ENCODE measurements around the gene IL17RB.

DNA sequence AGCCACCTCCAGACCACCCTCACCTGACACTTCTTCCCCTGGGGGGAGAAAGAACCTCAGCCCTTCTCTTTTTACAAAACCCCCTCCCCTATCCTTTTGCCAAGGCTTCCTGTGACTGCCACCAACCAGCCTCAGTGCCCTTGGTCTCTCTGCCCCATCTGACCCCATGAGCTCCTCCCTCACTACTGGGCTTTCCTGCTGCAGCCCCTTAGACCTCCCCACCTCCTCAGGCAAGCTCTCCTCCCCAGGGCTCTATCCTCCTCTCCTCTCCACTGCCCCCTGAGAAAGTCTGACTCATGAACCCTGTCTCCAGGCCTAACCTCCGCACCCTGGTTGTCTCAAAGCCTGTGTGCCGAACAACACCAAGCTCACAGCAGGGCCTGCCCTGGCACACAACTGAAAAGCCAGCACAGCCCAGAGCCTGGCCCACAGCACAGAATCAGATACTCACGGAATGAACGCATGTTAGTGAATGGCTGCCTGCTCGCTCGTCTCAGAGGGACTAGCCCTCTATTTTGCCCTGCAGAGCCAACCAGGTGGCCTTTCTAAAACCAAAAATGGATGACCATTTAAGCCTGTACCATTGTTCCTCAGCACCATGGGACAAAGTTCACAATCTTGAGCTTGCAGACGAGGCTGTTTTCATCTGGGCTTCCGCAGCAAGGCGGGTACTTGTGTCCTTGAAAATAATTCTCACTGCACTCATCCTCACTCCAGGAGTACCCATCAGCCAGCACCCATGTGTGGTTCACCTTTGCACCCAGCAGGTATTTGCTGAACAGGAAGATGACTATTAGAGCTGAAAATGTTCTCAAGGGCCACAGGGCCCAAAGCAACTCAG lies 1.9 kb upstream of the IL17RB start:
- TF ChIP-seq ARNT (IDR thresholded peaks at IDR 0.05) (no peak), FOXK2 (IDR thresholded peaks at IDR 0.05) (no peak), ELF4 (IDR thresholded peaks at IDR 0.05) (no peak)

Measured in HEK293T (cell line).